22Rv1 (cell line): ENCODE results near the gene TMEM150C.

ENCODE experiments used
- ZFX ChIP-seq: fragments of 450-650 bp; IDR thresholded peaks from 2 replicates; pipeline ENCODE4 v1.6.1; 2017; ENCODE audit warnings: antibody characterized with exemption, borderline replicate concordance
- TF ChIP-seq, protein P1 (sequence below): fragments of 450-650 bp; IDR thresholded peaks from 2 replicates; pipeline ENCODE4 v1.5.1; 2017; ENCODE audit warnings: mild to moderate bottlenecking

DNA sequence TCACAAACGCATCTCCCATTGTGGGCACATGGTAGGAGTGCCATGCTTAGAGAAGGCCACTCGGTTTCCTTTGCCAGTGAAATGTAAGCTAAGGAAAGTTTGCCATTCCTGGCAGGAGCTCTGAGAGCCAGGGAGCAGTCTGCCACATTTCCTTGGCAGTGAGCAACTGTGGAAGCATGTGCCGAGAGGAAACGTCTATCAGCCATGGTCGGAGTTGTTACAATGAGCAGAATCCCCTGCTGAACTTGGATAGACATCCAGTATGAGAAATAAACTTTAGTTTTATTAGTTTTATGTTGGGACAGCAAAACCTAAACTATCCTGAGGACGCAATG lies 80.3 kb downstream of the TMEM150C start:
- TF ChIP-seq, protein P1, sequence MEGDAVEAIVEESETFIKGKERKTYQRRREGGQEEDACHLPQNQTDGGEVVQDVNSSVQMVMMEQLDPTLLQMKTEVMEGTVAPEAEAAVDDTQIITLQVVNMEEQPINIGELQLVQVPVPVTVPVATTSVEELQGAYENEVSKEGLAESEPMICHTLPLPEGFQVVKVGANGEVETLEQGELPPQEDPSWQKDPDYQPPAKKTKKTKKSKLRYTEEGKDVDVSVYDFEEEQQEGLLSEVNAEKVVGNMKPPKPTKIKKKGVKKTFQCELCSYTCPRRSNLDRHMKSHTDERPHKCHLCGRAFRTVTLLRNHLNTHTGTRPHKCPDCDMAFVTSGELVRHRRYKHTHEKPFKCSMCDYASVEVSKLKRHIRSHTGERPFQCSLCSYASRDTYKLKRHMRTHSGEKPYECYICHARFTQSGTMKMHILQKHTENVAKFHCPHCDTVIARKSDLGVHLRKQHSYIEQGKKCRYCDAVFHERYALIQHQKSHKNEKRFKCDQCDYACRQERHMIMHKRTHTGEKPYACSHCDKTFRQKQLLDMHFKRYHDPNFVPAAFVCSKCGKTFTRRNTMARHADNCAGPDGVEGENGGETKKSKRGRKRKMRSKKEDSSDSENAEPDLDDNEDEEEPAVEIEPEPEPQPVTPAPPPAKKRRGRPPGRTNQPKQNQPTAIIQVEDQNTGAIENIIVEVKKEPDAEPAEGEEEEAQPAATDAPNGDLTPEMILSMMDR, result no peak
- no peak for TF ChIP-seq ZFX
